Left ventricle myocardium inferior (tissue), 1 donor: ENCODE measurements around the gene CNTN4. TPM values are rescaled to one million over a fixed set of nuclear protein-coding genes. Genes with fewer than 3 reads are reported as not detected.

Experiments
- DNase-seq: peaks from one replicate; pipeline ENCODE4 v3.0.0-alpha.2; 2020
- H3K27ac ChIP-seq: fragments of 200-600 bp; replicated peaks from 2 replicates; pipeline ENCODE4 v1.8.0; 2021
- H3K27me3 ChIP-seq: fragments of 200-600 bp; 2 replicates; pipeline ENCODE4 v1.8.0; 2021; ENCODE audit warnings: low read depth
- H3K36me3 ChIP-seq: fragments of 200-600 bp; 2 replicates; pipeline ENCODE4 v1.8.0; 2021
- H3K4me1 ChIP-seq: fragments of 200-600 bp; 2 replicates; pipeline ENCODE4 v1.8.0; 2021
- H3K4me3 ChIP-seq: fragments of 200-600 bp; 2 replicates; pipeline ENCODE4 v1.8.0; 2021; ENCODE audit warnings: mild to moderate bottlenecking, moderate library complexity
- H3K9me3 ChIP-seq: fragments of 200-600 bp; replicated peaks from 2 replicates; pipeline ENCODE4 v1.8.0; 2021
- intact Hi-C: fragments of 100-400 bp; cut with micrococcal nuclease; formaldehyde crosslinking; loops from one replicate; pipeline ENCODE4 v1.11.0; 2022
- total RNA-seq: library from RNA; stranded (reverse); fragmentation: NEBNext Ultra II Directional; extraction: Animal tissue kit (Norgen Biotek cat#: 25700); gene quantifications from one replicate; pipeline ENCODE4 v1.2.1, GENCODE V29; 2021
- TF ChIP-seq, protein P1 (sequence below): fragments of 200-600 bp; IDR thresholded peaks from 2 replicates; pipeline ENCODE4 v1.8.0; 2021; ENCODE audit warnings: antibody characterized with exemption, mild to moderate bottlenecking, borderline replicate concordance
- donor health status: DM: no; HTN: yes; CAD: no; lungs with severe emphysema.

Gene CNTN4
- total RNA-seq, 1 donor from 2014 or later = 1.2 TPM

DNA sequence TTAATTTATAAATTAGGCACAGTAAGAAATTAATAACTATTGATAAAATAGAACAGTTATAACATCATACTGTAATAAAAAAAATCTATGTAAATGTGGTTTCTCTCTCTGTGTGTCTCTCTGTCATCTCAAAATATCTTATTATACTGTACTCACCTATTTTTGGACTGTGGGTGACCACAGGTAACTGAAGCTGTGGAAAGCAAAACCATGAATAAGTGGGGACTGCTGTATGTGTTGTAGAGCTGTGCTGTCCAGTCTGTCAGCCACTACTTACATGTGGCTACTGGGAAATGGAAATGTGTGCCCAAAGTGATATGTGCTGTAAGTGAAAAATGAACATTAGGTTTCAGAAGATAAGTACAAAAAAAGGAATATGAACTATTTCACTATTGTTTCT, 145.5 kb downstream of the CNTN4 start:
- intact Hi-C loops = no loop called here
- no peak for DNase-seq
- no peaks in the 10 kb centered on the region for H3K9me3 ChIP-seq
- H3K4me1 ChIP-seq = no peaks in the 10 kb centered on the region
- H3K4me3 ChIP-seq = no peak overlapping the region
- TF ChIP-seq, protein P1, sequence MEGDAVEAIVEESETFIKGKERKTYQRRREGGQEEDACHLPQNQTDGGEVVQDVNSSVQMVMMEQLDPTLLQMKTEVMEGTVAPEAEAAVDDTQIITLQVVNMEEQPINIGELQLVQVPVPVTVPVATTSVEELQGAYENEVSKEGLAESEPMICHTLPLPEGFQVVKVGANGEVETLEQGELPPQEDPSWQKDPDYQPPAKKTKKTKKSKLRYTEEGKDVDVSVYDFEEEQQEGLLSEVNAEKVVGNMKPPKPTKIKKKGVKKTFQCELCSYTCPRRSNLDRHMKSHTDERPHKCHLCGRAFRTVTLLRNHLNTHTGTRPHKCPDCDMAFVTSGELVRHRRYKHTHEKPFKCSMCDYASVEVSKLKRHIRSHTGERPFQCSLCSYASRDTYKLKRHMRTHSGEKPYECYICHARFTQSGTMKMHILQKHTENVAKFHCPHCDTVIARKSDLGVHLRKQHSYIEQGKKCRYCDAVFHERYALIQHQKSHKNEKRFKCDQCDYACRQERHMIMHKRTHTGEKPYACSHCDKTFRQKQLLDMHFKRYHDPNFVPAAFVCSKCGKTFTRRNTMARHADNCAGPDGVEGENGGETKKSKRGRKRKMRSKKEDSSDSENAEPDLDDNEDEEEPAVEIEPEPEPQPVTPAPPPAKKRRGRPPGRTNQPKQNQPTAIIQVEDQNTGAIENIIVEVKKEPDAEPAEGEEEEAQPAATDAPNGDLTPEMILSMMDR = no peak
- H3K27ac ChIP-seq = no peak overlapping the region
- no peaks in the 10 kb centered on the region for H3K27me3 ChIP-seq
- no peaks in the 10 kb centered on the region for H3K36me3 ChIP-seq

DNA sequence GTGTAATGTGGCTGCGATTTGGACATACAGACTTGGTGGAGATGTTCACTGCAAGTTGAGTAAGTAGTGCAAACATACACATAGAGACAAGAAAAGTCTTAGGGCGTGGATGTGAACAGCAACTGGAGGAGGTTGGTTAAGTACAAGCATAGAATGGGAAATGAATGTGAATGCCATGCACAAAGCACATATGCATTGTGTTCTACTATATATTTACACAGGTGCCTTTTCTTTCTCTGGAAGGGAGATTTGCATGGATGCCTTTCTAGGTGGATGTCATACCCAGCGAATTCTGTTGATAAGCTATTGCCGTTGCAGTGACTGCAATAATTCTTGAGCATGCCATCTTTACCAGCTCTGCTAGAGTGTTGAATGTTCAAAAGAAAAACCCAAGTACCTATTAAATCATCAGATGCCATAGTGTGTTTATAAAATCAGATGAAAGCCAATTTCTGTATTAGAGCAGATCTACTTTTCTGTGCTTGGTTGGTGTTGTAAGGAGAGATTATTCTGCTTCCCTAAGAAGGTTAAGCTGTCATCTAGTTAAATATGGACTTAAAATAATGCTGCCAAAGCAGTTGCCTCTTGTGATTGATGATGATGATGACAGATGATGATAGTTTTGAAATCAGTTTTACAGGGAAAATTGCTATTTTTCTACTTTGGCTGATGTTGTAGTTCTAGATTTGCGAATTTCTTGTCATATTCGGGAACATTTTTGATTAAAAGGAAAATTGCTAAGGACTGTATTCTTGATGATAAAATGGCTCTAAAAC, 148.4 kb downstream of the CNTN4 start:
- H3K27me3 ChIP-seq = no peaks in the 10 kb centered on the region
- no peaks in the 10 kb centered on the region for H3K9me3 ChIP-seq
- H3K36me3 ChIP-seq = no peaks in the 10 kb centered on the region
- intact Hi-C loops = no loop called here
- no peak overlapping the region for H3K27ac ChIP-seq
- H3K4me1 ChIP-seq = no peaks in the 10 kb centered on the region
- no peak overlapping the region for H3K4me3 ChIP-seq
- no peak for DNase-seq
- TF ChIP-seq, protein P1 = no peak

DNA sequence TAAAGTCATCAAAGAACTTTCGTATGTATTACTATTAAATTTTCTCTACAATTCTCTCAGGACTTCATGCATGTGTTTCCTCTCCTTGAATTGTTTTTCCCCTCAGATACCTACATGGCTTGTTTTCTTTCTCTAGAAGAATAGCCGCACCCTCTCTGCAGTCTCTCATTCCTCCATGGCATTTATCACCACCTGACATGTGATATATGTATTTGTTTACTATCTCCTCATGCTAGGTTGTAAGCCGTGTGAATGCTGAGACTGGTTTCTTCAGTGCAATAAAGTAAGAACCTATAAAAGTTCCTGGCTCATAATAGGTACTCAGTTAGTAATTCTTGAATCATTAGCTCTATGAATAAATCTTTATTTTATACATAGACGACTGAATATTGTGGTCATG, 149.2 kb downstream of the CNTN4 start:
- Histone ChIP-seq H3K27ac (no peak overlapping the region), H3K36me3 (no peaks in the 10 kb centered on the region), H3K4me3 (no peak overlapping the region), H3K4me1 (no peaks in the 10 kb centered on the region), H3K9me3 (no peaks in the 10 kb centered on the region), H3K27me3 (no peaks in the 10 kb centered on the region)
- TF ChIP-seq, protein P1 = no peak
- intact Hi-C loops = no loop called here
- no peak for DNase-seq

DNA sequence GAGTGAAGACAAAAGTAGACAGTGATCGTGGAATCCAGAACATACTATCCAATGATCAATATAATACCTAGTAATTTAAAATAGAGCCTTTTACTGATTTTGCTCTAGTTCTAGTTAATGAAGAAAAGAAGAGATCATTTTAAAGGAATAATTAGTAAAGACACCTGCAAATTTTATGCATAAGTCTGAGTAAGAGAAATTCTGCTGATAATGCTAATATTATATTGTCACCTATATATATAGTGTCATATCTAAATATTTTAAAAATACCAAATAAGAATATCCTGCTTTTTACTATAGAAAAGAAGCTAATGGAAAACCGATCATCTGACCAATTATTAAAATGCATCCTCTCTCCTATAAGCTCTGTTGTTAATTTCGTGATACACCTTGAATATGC, 152.1 kb downstream of the CNTN4 start:
- Histone ChIP-seq H3K9me3 (no peaks in the 10 kb centered on the region), H3K27ac (no peak overlapping the region), H3K4me3 (no peak overlapping the region), H3K4me1 (no peaks in the 10 kb centered on the region), H3K27me3 (no peaks in the 10 kb centered on the region), H3K36me3 (no peaks in the 10 kb centered on the region)
- intact Hi-C loops = no loop called here
- DNase-seq = no peak
- TF ChIP-seq, protein P1 = no peak

DNA sequence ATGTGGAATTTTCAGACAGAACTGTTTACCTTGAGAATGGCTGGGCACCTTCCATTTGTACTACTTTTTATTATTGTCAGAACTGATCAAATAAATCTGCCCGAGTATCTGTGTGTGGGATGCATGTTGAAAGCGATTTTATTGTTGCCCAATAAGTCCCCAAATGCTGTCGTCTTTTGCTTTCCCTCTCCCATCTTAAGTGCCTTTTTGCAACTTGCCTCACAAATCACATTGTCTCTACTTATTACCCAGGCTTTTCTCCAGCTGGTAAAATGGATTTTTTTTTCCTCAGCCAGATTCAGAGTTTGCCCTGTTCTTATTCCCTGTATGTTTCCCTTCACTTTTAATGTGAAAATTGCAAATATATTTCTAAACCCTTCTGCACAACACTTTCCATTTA, 163.1 kb downstream of the CNTN4 start:
- Histone ChIP-seq H3K36me3 (no peaks in the 10 kb centered on the region), H3K4me3 (no peak overlapping the region), H3K4me1 (no peaks in the 10 kb centered on the region), H3K27ac (no peak overlapping the region), H3K27me3 (no peaks in the 10 kb centered on the region), H3K9me3 (peaks cover 10% of the 10 kb centered on the region)
- TF ChIP-seq, protein P1 = no peak
- DNase-seq = no peak
- intact Hi-C loops = no loop called here
